ENCODE data around the gene EGFL8. TPM values are rescaled to one million over a fixed set of nuclear protein-coding genes. Genes with fewer than 3 reads are reported as not detected.

EGFL8 gene
- total and polyA plus RNA-seq, 9 of the 15 experiments (the other 6 are each of a cell fraction or from before 2014, with no cell fraction given), result 2.2 to 47.4 (median 14.2) TPM

DNA sequence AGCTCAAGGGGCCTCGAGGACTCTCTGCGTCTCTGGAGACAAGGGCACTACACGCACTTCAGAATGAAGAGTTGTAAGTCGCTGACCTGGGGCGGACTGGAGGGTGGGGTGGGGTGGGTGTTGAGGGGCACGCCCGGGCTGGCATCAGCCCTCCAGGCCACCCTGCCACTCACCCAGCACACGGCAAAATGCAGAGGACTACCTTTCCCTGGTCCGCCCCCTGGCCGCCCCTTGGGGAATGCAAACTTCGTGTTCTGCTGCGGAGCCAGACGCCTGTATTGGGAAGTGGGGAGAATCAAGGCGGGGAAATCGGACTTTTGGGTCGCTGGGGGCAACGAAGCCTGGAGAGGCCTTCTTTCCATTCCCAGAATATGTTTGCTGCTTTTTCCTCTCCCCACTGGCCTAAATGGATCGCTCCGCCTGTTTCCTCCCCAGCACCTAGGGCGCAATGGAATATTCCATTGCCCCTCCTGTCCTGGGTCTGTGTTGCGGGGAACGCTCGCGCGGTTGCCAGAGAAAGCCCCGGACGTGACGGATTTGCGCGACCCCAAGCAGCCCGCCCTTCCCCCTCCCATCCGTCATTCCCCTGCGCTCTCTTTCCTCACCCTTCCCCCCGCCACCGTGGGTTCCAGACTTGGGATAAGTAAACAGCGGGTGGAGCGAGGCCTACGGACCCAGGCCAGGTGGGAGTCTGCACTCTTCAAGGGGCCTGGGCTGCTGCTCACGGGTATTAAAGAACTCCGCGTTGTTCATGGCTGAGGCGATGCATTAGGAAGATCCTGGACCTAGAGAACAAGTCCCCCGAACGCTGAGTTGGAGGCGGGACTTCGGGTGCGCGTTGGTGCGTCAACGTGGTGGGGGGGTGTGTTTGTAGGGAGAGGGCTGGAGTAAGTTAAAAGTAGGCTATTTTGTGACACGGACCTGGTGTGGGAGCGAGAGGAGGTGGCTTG lies 10.6 kb upstream of the EGFL8 start, which contains the start of gene PPT2 (continued):
- TF ChIP-seq GTF2A2 (tag; IDR thresholded peaks at IDR 0.05), result no peak
- TF ChIP-seq, protein P1, sequence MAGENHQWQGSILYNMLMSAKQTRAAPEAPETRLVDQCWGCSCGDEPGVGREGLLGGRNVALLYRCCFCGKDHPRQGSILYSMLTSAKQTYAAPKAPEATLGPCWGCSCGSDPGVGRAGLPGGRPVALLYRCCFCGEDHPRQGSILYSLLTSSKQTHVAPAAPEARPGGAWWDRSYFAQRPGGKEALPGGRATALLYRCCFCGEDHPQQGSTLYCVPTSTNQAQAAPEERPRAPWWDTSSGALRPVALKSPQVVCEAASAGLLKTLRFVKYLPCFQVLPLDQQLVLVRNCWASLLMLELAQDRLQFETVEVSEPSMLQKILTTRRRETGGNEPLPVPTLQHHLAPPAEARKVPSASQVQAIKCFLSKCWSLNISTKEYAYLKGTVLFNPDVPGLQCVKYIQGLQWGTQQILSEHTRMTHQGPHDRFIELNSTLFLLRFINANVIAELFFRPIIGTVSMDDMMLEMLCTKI (IDR thresholded peaks at IDR 0.05; ENCODE audit: partially characterized antibody), result no peak
- 0 out of 2 replicates have a peak, but pooled peaks have one; percentile 16 for TF ChIP-seq ZC3H11A (IDR thresholded peaks at IDR 0.05; ENCODE audit: low read depth, low read length)
- TF ChIP-seq POU5F1 (IDR thresholded peaks at IDR 0.05; ENCODE audit: borderline replicate concordance, low read depth, low read length, partially characterized antibody), result no peak
- TF ChIP-seq ZNF445 (CRISPR knock-in tag; IDR thresholded peaks at IDR 0.05; ENCODE audit: low read depth), result no peak
- TF ChIP-seq, protein P2, sequence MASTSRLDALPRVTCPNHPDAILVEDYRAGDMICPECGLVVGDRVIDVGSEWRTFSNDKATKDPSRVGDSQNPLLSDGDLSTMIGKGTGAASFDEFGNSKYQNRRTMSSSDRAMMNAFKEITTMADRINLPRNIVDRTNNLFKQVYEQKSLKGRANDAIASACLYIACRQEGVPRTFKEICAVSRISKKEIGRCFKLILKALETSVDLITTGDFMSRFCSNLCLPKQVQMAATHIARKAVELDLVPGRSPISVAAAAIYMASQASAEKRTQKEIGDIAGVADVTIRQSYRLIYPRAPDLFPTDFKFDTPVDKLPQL (IDR thresholded peaks at IDR 0.05; ENCODE audit: extremely low read depth, insufficient read length), result no peak
- no peak for TF ChIP-seq GATAD2A (IDR thresholded peaks at IDR 0.05)
- TF ChIP-seq, protein P3, sequence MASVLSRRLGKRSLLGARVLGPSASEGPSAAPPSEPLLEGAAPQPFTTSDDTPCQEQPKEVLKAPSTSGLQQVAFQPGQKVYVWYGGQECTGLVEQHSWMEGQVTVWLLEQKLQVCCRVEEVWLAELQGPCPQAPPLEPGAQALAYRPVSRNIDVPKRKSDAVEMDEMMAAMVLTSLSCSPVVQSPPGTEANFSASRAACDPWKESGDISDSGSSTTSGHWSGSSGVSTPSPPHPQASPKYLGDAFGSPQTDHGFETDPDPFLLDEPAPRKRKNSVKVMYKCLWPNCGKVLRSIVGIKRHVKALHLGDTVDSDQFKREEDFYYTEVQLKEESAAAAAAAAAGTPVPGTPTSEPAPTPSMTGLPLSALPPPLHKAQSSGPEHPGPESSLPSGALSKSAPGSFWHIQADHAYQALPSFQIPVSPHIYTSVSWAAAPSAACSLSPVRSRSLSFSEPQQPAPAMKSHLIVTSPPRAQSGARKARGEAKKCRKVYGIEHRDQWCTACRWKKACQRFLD (CRISPR knock-in tag; IDR thresholded peaks at IDR 0.05), result peak; percentile 77; the same call in 1 of the 2 replicates
- TF ChIP-seq ATF3 (IDR thresholded peaks at IDR 0.05), result peak; percentile 55; the same call in 1 of the 2 replicates
- TF ChIP-seq ATF3 (CRISPR knock-in tag; conservative IDR thresholded peaks at IDR 0.05), result peak; percentile 65
- TF ChIP-seq ZBTB1 (CRISPR knock-in tag; IDR thresholded peaks at IDR 0.05; ENCODE audit: borderline replicate concordance, low read depth), result peak; percentile 83; the same call in 1 of the 2 replicates
- TF ChIP-seq ZNF318 (IDR thresholded peaks at IDR 0.05; ENCODE audit: borderline replicate concordance in 1 of 2, low read depth in 1 of 2), result no peak
- TF ChIP-seq SMARCA5 (IDR thresholded peaks at IDR 0.05), result no peak

All from K562 (cell line).